Measurements from ENCODE around the gene DTNBP1. TPM values are rescaled to one million over a fixed set of nuclear protein-coding genes. Genes with fewer than 3 reads are reported as not detected.

DTNBP1 gene
- total and polyA plus RNA-seq, 2 of the 4 experiments (the other 2 are of a cell fraction) = 4.8 to 18.7 TPM

DNA sequence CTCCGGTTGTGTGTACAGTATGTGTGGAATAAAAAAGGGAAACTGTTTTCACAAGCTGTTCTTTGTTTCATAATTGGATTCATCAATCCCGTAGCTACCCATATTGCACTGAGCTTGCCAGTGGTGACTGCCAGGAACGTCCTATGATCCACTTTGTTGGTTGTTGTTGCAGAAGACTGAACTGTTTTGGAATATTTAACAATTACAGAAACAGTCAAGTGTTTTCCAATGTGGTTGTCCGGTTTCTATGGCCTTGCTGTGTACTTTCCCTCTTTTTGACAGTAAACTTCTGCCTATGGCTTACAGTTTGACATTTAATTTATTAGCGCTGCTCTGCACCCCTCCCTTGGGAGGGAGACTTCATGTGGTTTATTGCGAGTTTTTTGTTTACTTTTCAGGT lies 141.2 kb downstream of the DTNBP1 start:
- BruUV-seq (replicated peaks) = no TSS peak
- no peak for DNase-seq
- H3K27ac ChIP-seq (ENCODE audit: insufficient read depth, low read length) = no peak overlapping the region
- H2BK120ac ChIP-seq (ENCODE audit: low read depth, low read length) = no peak overlapping the region
- no peak overlapping the region for H4K5ac ChIP-seq (ENCODE audit: low read depth, low read length)
- H3K4me3 ChIP-seq (ENCODE audit: insufficient read depth, low read depth, low read length) = no peak overlapping the region
- no peak for TF ChIP-seq CTCF (conservative IDR thresholded peaks at IDR 0.05; ENCODE audit: low read depth, low read length)
- no peak for TF ChIP-seq RFX5 (IDR thresholded peaks at IDR 0.05; ENCODE audit: low read depth, low read length)
- H3K9ac ChIP-seq (ENCODE audit: low read depth, low read length) = no peak overlapping the region
- peaks cover 3% of the 10 kb centered on the region; the same call in 1 of the 2 replicates for H4K20me1 ChIP-seq (ENCODE audit: insufficient read depth, low read length)
- H3K9me3 ChIP-seq (ENCODE audit: control insufficient read depth, insufficient read depth, low read length) = no peaks in the 10 kb centered on the region
- no peak overlapping the region for H2AK9ac ChIP-seq (replicated peaks; ENCODE audit: low read depth, low read length, poor library complexity)
- no peak overlapping the region for H3K23ac ChIP-seq (ENCODE audit: low read depth, low read length)
- no peak overlapping the region for H2AFZ ChIP-seq (replicated peaks; ENCODE audit: low read length, poor library complexity)
- no peak overlapping the region for H3K4me2 ChIP-seq (ENCODE audit: low read depth, low read length)
- no peak overlapping the region for H3K14ac ChIP-seq (replicated peaks; ENCODE audit: low read depth, low read length)
- H3K9me1 ChIP-seq (ENCODE audit: insufficient read depth, low read length) = peaks cover 5% of the 10 kb centered on the region
- no peak overlapping the region for H2AK5ac ChIP-seq (ENCODE audit: low read depth, low read length)
- ChIA-PET CTCF (no interaction called here), POLR2A (ENCODE audit: unreplicated experiment) (no interaction called here)
- ATAC-seq (ENCODE audit: low read depth) = no peak
- no peak overlapping the region for H2BK5ac ChIP-seq (ENCODE audit: low read depth, low read length, poor library complexity, severe bottlenecking)
- H3K79me1 ChIP-seq (ENCODE audit: low read depth in 1 of 2, low read length in 2 of 2) = peaks cover 0 to 9% of the 10 kb centered on the region in 2 experiments; a peak in 2 of 4 replicates
- no peaks in the 10 kb centered on the region for H3K27me3 ChIP-seq (ENCODE audit: control insufficient read depth, insufficient read depth, low read length)
- H3K4ac ChIP-seq (ENCODE audit: low read depth, low read length) = no peak overlapping the region
- H3K56ac ChIP-seq (ENCODE audit: extremely low read depth, insufficient read depth, low read length) = no peak overlapping the region
- no peak overlapping the region for H2BK20ac ChIP-seq (ENCODE audit: low read depth, low read length)
- H4K91ac ChIP-seq (ENCODE audit: insufficient read depth, low read depth, low read length) = no peak overlapping the region
- in situ Hi-C loops (cut with MboI; ENCODE audit: low sequenced_read_pairs) = no loop called here
- no peaks in the 10 kb centered on the region for H3K4me1 ChIP-seq (ENCODE audit: control insufficient read depth, insufficient read depth, low read length)
- no peak overlapping the region for H3K18ac ChIP-seq (ENCODE audit: low read depth, low read length)
- no peak overlapping the region for H4K8ac ChIP-seq (ENCODE audit: low read depth in 2 of 2, low read length in 2 of 2)
- H3K36me3 ChIP-seq (ENCODE audit: control insufficient read depth, insufficient read depth, low read length) = peaks cover 64% of the 10 kb centered on the region
- intact Hi-C loops (cut with micrococcal nuclease) = no loop called here
- WGBS, 2 experiments (ENCODE audit: extremely low coverage in 2 of 2, insufficient read length in 1 of 2) = no CpG with 5 or more reads among the region's 6 CpGs
- H2BK15ac ChIP-seq (ENCODE audit: low read depth, low read length) = no peak overlapping the region
- dilution Hi-C loops (cut with HindIII; ENCODE audit: low sequenced_read_pairs, unreplicated experiment) = no loop called here
